Loucy (cell line): ENCODE measurements around the gene PGP.

ENCODE experiments used
- H2AFZ ChIP-seq: fragments of 200-600 bp; sonication (generic); 2 replicates; pipeline ENCODE4 v1.6.0; 2016; ENCODE audit warnings: antibody characterized with exemption, mild to moderate bottlenecking, low read length, moderate library complexity
- H3F3A ChIP-seq: fragments of 200-600 bp; 2 replicates; pipeline ENCODE4 v1.6.0; 2016; ENCODE audit warnings: antibody characterized with exemption, low read depth, mild to moderate bottlenecking
- H3K27me3 ChIP-seq: fragments of 200-600 bp; sonication (generic); 2 replicates; pipeline ENCODE4 v1.6.1; 2014; ENCODE audit warnings: low read length, mild to moderate bottlenecking; ENCODE audit not compliant: insufficient read depth, poor library complexity, severe bottlenecking
- H3K36me3 ChIP-seq: fragments of 200-600 bp; sonication (generic); 2 replicates; pipeline ENCODE4 v1.6.1; 2016; ENCODE audit warnings: low read length; ENCODE audit not compliant: insufficient read depth
- H3K4me1 ChIP-seq: fragments of 200-600 bp; sonication (generic); 2 replicates; pipeline ENCODE4 v1.5.1; 2014; ENCODE audit warnings: low read length, mild to moderate bottlenecking; ENCODE audit not compliant: insufficient read depth, poor library complexity, severe bottlenecking
- H3K4me2 ChIP-seq: fragments of 200-600 bp; sonication (generic); 2 replicates; pipeline ENCODE4 v1.6.0; 2014; ENCODE audit warnings: antibody characterized with exemption, low read length, low read depth, mild to moderate bottlenecking; ENCODE audit not compliant: poor library complexity, severe bottlenecking
- H3K4me3 ChIP-seq: fragments of 200-600 bp; sonication (generic); 2 replicates; pipeline ENCODE4 v1.5.1; 2014; ENCODE audit warnings: low read length, mild to moderate bottlenecking, mixed read lengths; ENCODE audit not compliant: poor library complexity, severe bottlenecking
- H3K79me2 ChIP-seq: fragments of 200-600 bp; sonication (generic); 2 replicates; pipeline ENCODE4 v1.6.1; 2014; ENCODE audit warnings: low read length; ENCODE audit not compliant: insufficient read depth
- H3K9ac ChIP-seq: fragments of 200-600 bp; sonication (generic); 2 replicates; pipeline ENCODE4 v1.6.0; 2014; ENCODE audit warnings: mild to moderate bottlenecking, low read depth, low read length, moderate library complexity; ENCODE audit not compliant: poor library complexity, severe bottlenecking
- H3K9me2 ChIP-seq: fragments of 200-600 bp; sonication (generic); replicated peaks from 2 replicates; pipeline ENCODE4 v1.6.1; 2016; ENCODE audit warnings: low read depth, low read length, mixed read lengths
- H3K9me3 ChIP-seq: fragments of 200-600 bp; sonication (generic); 2 replicates; pipeline ENCODE4 v1.6.1; 2014; ENCODE audit warnings: mild to moderate bottlenecking, antibody characterized with exemption, low read length, low read depth; ENCODE audit not compliant: insufficient read depth
- H4K20me1 ChIP-seq: fragments of 200-600 bp; sonication (generic); 2 replicates; pipeline ENCODE4 v1.6.0; 2014; ENCODE audit warnings: antibody characterized with exemption, low read length, mild to moderate bottlenecking; ENCODE audit not compliant: insufficient read depth, poor library complexity, severe bottlenecking
- EZH2phosphoT487 ChIP-seq: fragments of 200-600 bp; IDR thresholded peaks from 2 replicates; pipeline ENCODE4 v1.6.1; 2018; ENCODE audit warnings: antibody characterized with exemption, mild to moderate bottlenecking, moderate library complexity, borderline replicate concordance
- TF ChIP-seq, protein P1 (sequence below): fragments of 200-600 bp; sonication (generic); conservative IDR thresholded peaks from 2 replicates; pipeline ENCODE4 v1.5.1; 2014; ENCODE audit warnings: mild to moderate bottlenecking, antibody characterized with exemption, low read length

PGP gene

DNA sequence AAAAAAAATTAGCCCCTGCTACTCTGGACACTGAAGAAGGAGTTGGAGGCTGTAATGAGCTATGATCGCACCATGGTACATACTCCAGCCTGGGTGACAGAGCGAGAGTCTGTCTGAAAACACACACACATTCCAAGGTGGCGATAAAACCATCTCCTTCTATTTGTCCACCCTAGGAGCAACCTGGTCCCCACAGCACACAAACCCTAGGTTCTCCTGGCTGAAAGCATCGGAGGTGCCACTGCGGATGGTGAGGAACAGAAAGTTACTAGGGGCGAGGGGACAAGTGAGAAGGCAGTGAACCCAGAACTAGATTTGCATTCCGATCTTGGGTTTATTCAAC, 38.1 kb upstream of the PGP start:
- Histone ChIP-seq H3K9me3 (no peaks in the 10 kb centered on the region), H3K27me3 (no peaks in the 10 kb centered on the region), H4K20me1 (peaks cover 4% of the 10 kb centered on the region), H3K9me2 (no peaks in the 10 kb centered on the region), H3K9ac (no peak overlapping the region), H3K4me2 (no peak overlapping the region), H3F3A (peaks cover 6% of the 10 kb centered on the region; the same call in 1 of the 2 replicates), H3K79me2 (peaks cover 15% of the 10 kb centered on the region; the same call in 1 of the 2 replicates), H3K4me1 (no peaks in the 10 kb centered on the region), H3K4me3 (no peak overlapping the region), H2AFZ (no peak overlapping the region), H3K36me3 (peaks cover 30% of the 10 kb centered on the region; the same call in 1 of the 2 replicates)
- TF ChIP-seq EZH2phosphoT487: no peak
- TF ChIP-seq, protein P1, sequence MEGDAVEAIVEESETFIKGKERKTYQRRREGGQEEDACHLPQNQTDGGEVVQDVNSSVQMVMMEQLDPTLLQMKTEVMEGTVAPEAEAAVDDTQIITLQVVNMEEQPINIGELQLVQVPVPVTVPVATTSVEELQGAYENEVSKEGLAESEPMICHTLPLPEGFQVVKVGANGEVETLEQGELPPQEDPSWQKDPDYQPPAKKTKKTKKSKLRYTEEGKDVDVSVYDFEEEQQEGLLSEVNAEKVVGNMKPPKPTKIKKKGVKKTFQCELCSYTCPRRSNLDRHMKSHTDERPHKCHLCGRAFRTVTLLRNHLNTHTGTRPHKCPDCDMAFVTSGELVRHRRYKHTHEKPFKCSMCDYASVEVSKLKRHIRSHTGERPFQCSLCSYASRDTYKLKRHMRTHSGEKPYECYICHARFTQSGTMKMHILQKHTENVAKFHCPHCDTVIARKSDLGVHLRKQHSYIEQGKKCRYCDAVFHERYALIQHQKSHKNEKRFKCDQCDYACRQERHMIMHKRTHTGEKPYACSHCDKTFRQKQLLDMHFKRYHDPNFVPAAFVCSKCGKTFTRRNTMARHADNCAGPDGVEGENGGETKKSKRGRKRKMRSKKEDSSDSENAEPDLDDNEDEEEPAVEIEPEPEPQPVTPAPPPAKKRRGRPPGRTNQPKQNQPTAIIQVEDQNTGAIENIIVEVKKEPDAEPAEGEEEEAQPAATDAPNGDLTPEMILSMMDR: no peak

DNA sequence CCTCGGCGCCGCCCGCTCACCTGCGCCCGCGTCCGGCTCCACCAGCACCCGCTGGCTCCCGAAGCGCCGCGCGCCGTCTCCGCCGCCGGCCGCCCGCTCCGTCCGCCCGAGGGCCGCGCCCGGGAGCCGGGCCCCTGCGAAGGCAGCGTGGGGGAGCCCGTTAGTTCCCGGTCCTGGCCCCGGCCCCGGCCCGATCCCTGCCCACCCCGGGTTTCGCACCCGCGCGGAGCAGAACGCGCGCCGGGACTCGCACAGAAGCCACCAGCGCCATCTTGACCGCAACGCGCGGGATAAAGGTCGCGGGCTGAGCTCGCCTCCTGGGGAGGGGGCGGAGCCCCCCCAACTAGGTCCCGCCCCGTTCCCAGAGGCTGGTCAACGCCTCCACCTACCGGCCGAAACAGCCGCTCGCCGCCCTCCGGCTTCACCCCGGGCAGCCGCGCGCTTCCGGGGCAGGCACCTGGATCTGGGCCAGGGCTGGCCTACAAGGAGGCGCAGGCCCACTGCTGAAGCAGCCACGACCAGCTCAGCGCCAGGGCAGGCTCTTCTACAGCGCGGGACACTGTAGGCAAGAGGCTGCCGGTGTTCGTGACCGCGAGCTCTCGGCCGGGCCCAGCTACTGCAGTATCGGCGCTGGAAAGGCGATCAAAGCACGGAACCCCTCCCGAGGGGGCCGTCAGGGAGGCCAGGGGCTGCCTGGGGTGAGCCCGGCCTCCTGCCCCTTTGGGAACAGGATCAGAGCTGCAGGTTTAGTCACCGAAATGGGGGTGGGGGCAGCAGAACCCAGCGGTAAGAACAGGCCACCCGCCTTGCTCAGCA, 36.9 kb upstream of the PGP start, which contains the start of gene ECI1:
TSS of gene ECI1 (minus strand) at position 292 of the 816 bp plus-strand sequence. CDS start at position 271, 21 bp downstream.
- H3F3A ChIP-seq: peaks cover 6% of the 10 kb centered on the region; the same call in 1 of the 2 replicates
- no peaks in the 10 kb centered on the region for H3K9me2 ChIP-seq
- TF ChIP-seq, protein P1: peak; percentile 29
- TF ChIP-seq EZH2phosphoT487: no peak
- no peaks in the 10 kb centered on the region for H3K9me3 ChIP-seq
- H4K20me1 ChIP-seq: peaks cover 4% of the 10 kb centered on the region
- H3K4me3 ChIP-seq: peak within 1 kb of the TSS; percentile 73
- H3K36me3 ChIP-seq: peaks cover 18% of the 10 kb centered on the region; the same call in 1 of the 2 replicates
- H3K79me2 ChIP-seq: peaks cover 10% of the 10 kb centered on the region; the same call in 1 of the 2 replicates
- peak within 1 kb of the TSS; percentile 65 for H3K4me2 ChIP-seq
- peak within 1 kb of the TSS; percentile 49; the same call in 1 of the 2 replicates for H2AFZ ChIP-seq
- H3K27me3 ChIP-seq: no peaks in the 10 kb centered on the region
- peak within 1 kb of the TSS; percentile 72 for H3K9ac ChIP-seq
- H3K4me1 ChIP-seq: no peaks in the 10 kb centered on the region

DNA sequence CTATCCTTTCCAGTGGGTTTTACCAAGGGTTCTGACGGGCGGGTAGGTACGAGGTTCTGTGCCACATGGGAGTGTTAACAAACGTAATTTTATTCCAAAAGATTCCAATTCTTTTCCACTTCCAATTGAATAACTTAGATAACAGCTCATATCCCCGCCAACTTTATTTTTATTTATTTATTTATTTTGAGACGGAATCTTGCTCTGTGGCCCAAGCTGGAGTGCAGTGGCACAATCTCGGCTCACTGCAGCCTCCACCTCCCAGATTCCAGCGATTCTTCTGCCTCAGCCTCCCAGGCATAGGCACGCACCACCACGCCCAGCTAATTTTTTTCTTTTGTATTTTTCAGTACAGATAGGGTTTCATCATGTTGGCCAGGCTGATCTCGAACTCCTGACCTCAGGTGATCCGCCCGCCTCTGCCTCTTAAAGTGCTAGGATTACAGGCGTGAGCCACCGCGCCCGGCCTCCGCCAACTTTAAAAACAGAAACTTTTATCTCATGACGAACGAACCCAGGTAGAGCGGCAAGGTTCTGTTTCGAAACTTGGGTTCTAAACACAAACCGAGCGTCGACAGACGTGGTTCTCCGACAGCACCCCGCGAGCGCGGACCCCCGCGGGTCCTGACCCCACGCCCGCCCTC, 36.1 kb upstream of the PGP start:
- Histone ChIP-seq H3K27me3 (no peaks in the 10 kb centered on the region), H4K20me1 (peaks cover 4% of the 10 kb centered on the region), H3K4me3 (peak overlapping the region; percentile 73), H3K9ac (peak overlapping the region; percentile 72), H3K9me3 (no peaks in the 10 kb centered on the region), H3K4me2 (peak overlapping the region; percentile 65), H3K36me3 (peaks cover 10% of the 10 kb centered on the region; the same call in 1 of the 2 replicates), H3K9me2 (no peaks in the 10 kb centered on the region), H2AFZ (peak overlapping the region; percentile 49; the same call in 1 of the 2 replicates), H3K4me1 (no peaks in the 10 kb centered on the region), H3F3A (peaks cover 6% of the 10 kb centered on the region; the same call in 1 of the 2 replicates), H3K79me2 (peaks cover 10% of the 10 kb centered on the region; the same call in 1 of the 2 replicates)
- TF ChIP-seq, protein P1: no peak
- no peak for TF ChIP-seq EZH2phosphoT487
